ENCODE data around the gene OR2T33.

GRCh38 chr1:248306103-248306502 lies 28.3 kb upstream of the OR2T33 start:
- TF ChIP-seq CTCF (IDR thresholded peaks at IDR 0.05) (no peak), POLR2A (IDR thresholded peaks at IDR 0.05) (no peak)

All from esophagus squamous epithelium (tissue), 4 donors.